ENCODE results near the gene LTA4H. TPM values are rescaled to one million over a fixed set of nuclear protein-coding genes. Genes with fewer than 3 reads are reported as not detected.
A peak's percentile ranks its signal among the peaks of the same experiment; 100 is the strongest.
"Not testable (repeated sequence)": the region's sequence is repeated elsewhere in the genome, so short reads cannot be mapped to it uniquely, and the experiment has no call there.

The LTA4H gene
- polyA plus RNA-seq, 3 donors from 2014 or later, result 65.9 to 78.1 (median 67.2) TPM

DNA sequence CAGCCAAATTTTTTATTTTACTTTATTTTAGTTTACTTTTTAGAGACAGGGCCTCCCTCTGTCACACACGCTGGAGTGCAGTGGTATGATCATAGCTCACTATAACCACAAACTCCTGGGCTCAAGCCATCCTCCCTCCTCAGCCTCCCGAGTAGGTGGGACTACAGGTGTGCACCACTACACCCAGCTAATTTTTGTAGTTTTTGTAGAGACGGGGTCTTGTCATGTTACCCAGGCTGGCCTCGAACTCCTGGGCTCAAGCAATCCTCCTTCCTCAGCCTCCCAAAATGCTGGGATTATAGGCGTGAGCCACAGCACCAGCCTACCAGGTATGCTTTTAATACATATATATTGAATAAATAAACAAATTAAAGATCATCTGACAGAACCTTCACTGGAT, 32.7 kb upstream of the LTA4H start:
- H3K27me3 Mint-ChIP-seq (ENCODE audit: low read depth in 3 of 3), result peaks cover 2 to 7% (median 5%) of the 10 kb centered on the region in 3 donors
- H3K9me3 Mint-ChIP-seq, result no peaks in the 10 kb centered on the region
- H3K4me1 Mint-ChIP-seq, result peaks cover 5 to 17% of the 10 kb centered on the region in 2 donors
- no peak overlapping the region for H3K4me3 Mint-ChIP-seq
- no peaks in the 10 kb centered on the region for H3K36me3 Mint-ChIP-seq
- no peak for DNase-seq
- H3K27ac Mint-ChIP-seq, result no peak overlapping the region

- H3K4me3 Mint-ChIP-seq; DNase-seq; H3K36me3 Mint-ChIP-seq; H3K27ac Mint-ChIP-seq; H3K9me3 Mint-ChIP-seq; H3K27me3 Mint-ChIP-seq (ENCODE audit: low read depth in 3 of 3): not testable (repeated sequence)
- peaks cover 11 to 30% of the 10 kb centered on the region in 2 donors for H3K4me1 Mint-ChIP-seq
These were observed 30.4 kb upstream of the LTA4H start for GRCh38 chr12:96065776-96066175.

DNA sequence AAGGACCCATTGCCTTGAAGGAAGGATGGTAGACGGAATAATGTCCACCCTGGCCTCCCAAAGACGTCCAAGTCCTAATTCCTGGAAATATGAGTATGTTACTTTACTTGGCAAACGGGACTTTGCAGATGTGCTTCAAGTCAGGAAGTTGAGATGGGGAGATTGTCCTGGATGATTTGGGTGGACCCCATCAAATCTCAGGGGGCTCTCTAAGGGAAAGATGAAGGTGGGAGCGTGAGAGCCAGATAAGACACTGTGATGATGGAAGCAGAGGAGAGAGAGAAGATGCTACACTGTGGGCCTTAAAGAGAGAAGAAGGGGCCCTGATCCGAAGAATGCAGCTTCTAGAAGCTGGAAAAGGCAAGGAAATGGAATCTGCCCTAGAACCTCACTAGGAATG, 29.6 kb upstream of the LTA4H start:
- no peak for DNase-seq
- H3K9me3 Mint-ChIP-seq, result no peaks in the 10 kb centered on the region
- no peaks in the 10 kb centered on the region for H3K36me3 Mint-ChIP-seq
- peaks cover 2 to 5% (median 3%) of the 10 kb centered on the region in 3 donors for H3K27me3 Mint-ChIP-seq (ENCODE audit: low read depth in 3 of 3)
- peaks cover 11 to 30% of the 10 kb centered on the region in 2 donors for H3K4me1 Mint-ChIP-seq
- H3K27ac Mint-ChIP-seq, result no peak overlapping the region
- no peak overlapping the region for H3K4me3 Mint-ChIP-seq

- no peak overlapping the region for H3K27ac Mint-ChIP-seq
These were observed 28.9 kb upstream of the LTA4H start for GRCh38 chr12:96064271-96064670.

DNA sequence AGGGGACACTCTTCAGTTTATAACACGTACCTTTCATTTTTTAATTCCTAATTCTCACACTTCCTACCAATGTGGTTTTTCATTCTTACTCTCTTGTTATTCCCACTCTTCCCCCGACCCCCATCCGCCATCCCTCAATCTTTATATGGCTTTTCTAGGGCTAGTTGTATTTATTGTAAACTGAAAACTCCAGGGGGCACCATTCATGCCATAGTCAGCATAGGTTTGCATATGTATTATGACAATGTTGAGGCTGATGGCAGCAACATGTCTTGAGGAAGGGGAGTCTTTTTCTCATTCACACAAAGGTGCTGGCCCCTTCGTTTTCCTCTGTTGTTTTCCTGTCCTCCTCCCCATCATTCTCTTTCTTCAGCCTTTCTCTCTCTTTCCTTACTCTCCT, 27.7 kb upstream of the LTA4H start:
- peak overlapping the region in 1 of 6 donors; percentile 81 for H3K27ac Mint-ChIP-seq
- no peaks in the 10 kb centered on the region for H3K9me3 Mint-ChIP-seq

More at GRCh38 chr12:96064271-96064670, 28.9 kb upstream of the LTA4H start:
- DNase-seq, result no peak
- Mint-ChIP-seq H3K4me1 (peaks cover 11 to 30% of the 10 kb centered on the region in 2 donors), H3K4me3 (no peak overlapping the region), H3K36me3 (no peaks in the 10 kb centered on the region), H3K27me3 (ENCODE audit: low read depth in 3 of 3) (peaks cover 3 to 5% (median 5%) of the 10 kb centered on the region in 3 donors), H3K9me3 (no peaks in the 10 kb centered on the region)

GRCh38 chr12:96061864-96062453, 26.6 kb upstream of the LTA4H start:
- no peak overlapping the region for H3K4me3 Mint-ChIP-seq
- no peaks in the 10 kb centered on the region for H3K36me3 Mint-ChIP-seq
- peak overlapping the region in 3 of 6 donors; percentile 4 to 59 (median 8) for H3K27ac Mint-ChIP-seq
- peak; percentile 69 to 75 (median 73) for DNase-seq
- H3K4me1 Mint-ChIP-seq, result peaks cover 11 to 30% of the 10 kb centered on the region in 2 donors
- peaks cover 2 to 5% (median 4%) of the 10 kb centered on the region in 3 donors for H3K27me3 Mint-ChIP-seq (ENCODE audit: low read depth in 3 of 3)
- H3K9me3 Mint-ChIP-seq, result peaks cover 0 to 1% (median 0%) of the 10 kb centered on the region in 6 donors

More for the DNA sequence above, 27.7 kb upstream of the LTA4H start:
- Mint-ChIP-seq H3K4me3 (no peak overlapping the region), H3K4me1 (peaks cover 11 to 30% of the 10 kb centered on the region in 2 donors), H3K27me3 (ENCODE audit: low read depth in 3 of 3) (peaks cover 2 to 5% (median 5%) of the 10 kb centered on the region in 3 donors), H3K36me3 (no peaks in the 10 kb centered on the region)
- peak in 1 of 3 donors; percentile 21 for DNase-seq

DNA sequence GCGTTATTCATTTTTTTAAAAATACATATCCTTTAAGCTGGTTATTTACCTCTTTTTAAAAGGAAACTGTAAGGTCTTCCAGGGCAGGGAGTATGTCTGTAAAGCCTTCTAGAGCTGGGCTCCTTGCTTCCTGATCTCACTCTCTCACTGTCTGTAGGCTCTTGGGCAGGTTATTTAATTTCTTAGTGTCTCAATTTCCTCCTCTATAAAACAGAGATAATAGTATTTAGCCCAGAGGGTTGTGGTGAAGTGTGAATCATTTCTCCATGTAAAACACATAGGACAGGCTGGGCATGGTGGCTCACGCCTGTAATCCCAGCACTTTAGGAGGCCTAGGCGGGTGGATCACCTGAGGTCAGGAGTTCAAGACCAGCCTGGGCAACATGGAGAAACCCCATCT, 25.9 kb upstream of the LTA4H start:
- peaks cover 11 to 30% of the 10 kb centered on the region in 2 donors for H3K4me1 Mint-ChIP-seq
- peaks cover 0 to 1% (median 0%) of the 10 kb centered on the region in 6 donors for H3K9me3 Mint-ChIP-seq
- peaks cover 0 to 2% (median 2%) of the 10 kb centered on the region in 3 donors for H3K36me3 Mint-ChIP-seq
- H3K4me3 Mint-ChIP-seq, result no peak overlapping the region
- no peak for DNase-seq
- no peak overlapping the region for H3K27ac Mint-ChIP-seq
- peaks cover 2 to 5% (median 4%) of the 10 kb centered on the region in 3 donors for H3K27me3 Mint-ChIP-seq (ENCODE audit: low read depth in 3 of 3)

DNA sequence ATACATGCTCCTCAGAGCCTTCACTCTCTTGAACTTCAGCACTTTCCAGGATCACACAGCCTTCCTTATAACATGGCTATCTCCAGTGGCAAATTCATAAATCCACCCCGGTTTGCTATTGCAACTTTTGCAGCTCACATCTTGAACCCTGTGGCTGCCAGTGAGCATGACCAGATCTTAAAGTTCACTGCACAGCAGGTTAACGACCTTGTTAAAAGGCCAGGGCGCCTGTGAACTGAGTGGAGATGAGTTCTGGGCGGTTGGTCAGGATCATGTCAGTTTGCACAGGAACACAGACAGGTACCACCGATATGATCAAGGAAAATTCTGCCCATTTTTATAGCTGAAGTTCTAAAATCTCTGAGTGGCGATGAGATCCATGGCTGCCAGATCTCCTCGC, 24.7 kb upstream of the LTA4H start:
- no peak overlapping the region for H3K27ac Mint-ChIP-seq

DNA sequence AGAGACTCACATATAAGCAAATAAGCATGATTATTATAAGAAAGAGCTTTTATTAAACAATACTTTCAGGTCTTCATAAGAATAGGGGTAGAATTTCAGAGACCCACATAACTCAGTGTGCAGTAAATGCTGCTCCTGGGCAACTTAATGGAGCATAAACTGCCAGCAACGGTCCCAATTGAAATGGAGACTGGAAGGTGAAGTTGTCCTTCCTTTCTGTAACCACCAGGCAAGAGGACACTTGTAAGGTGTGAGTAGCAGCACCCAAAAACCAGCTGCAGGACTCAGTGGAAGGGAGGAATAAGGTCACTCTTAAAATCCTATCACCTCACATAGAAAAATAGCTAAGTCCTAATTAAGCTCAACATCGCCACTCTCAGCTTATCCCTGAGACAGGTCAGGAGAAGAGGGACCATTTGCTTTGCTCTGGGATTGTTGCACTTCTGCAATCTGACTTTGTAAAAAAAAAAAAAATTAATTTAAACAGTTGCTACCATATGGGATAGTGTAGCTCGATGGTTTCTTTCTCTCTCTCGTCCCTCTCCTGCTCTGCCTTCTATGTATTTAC, 22.7 kb upstream of the LTA4H start:
- Mint-ChIP-seq H3K4me3 (no peak overlapping the region), H3K36me3 (peaks cover 0 to 5% (median 3%) of the 10 kb centered on the region in 3 donors), H3K4me1 (peaks cover 13 to 24% of the 10 kb centered on the region in 2 donors), H3K27me3 (ENCODE audit: low read depth in 3 of 3) (peaks cover 0 to 5% (median 2%) of the 10 kb centered on the region in 3 donors), H3K27ac (no peak overlapping the region), H3K9me3 (peaks cover 0 to 1% (median 0%) of the 10 kb centered on the region in 6 donors)
- DNase-seq, result no peak

More for the DNA sequence above, 24.7 kb upstream of the LTA4H start:
- no peak for DNase-seq
- peaks cover 0 to 1% (median 0%) of the 10 kb centered on the region in 6 donors for H3K9me3 Mint-ChIP-seq
- no peak overlapping the region for H3K4me3 Mint-ChIP-seq
- peaks cover 2 to 5% (median 2%) of the 10 kb centered on the region in 3 donors for H3K27me3 Mint-ChIP-seq (ENCODE audit: low read depth in 3 of 3)
- H3K4me1 Mint-ChIP-seq, result peaks cover 11 to 28% of the 10 kb centered on the region in 2 donors
- peaks cover 0 to 5% (median 3%) of the 10 kb centered on the region in 3 donors for H3K36me3 Mint-ChIP-seq

GRCh38 chr12:96056646-96057455, 21.5 kb upstream of the LTA4H start:
- Mint-ChIP-seq H3K4me1 (peaks cover 9 to 15% of the 10 kb centered on the region in 2 donors), H3K27me3 (ENCODE audit: low read depth in 3 of 3) (peaks cover 0 to 5% (median 2%) of the 10 kb centered on the region in 3 donors), H3K4me3 (no peak overlapping the region), H3K36me3 (peaks cover 0 to 5% (median 3%) of the 10 kb centered on the region in 3 donors), H3K9me3 (peaks cover 0 to 1% (median 0%) of the 10 kb centered on the region in 6 donors), H3K27ac (no peak overlapping the region)
- no peak for DNase-seq

GRCh38 chr12:96054244-96054610, 18.8 kb upstream of the LTA4H start:
- peaks cover 8 to 11% of the 10 kb centered on the region in 2 donors for H3K4me1 Mint-ChIP-seq
- H3K27me3 Mint-ChIP-seq (ENCODE audit: low read depth in 3 of 3), result peaks cover 0 to 5% (median 1%) of the 10 kb centered on the region in 3 donors
- H3K36me3 Mint-ChIP-seq, result peaks cover 0 to 9% (median 3%) of the 10 kb centered on the region in 3 donors
- peak overlapping the region in 3 of 6 donors; percentile 10 to 30 (median 17) for H3K27ac Mint-ChIP-seq
- DNase-seq, result no peak
- H3K4me3 Mint-ChIP-seq, result peak overlapping the region in 1 of 5 donors; percentile 22
- H3K9me3 Mint-ChIP-seq, result peaks cover 0 to 1% (median 0%) of the 10 kb centered on the region in 6 donors

DNA sequence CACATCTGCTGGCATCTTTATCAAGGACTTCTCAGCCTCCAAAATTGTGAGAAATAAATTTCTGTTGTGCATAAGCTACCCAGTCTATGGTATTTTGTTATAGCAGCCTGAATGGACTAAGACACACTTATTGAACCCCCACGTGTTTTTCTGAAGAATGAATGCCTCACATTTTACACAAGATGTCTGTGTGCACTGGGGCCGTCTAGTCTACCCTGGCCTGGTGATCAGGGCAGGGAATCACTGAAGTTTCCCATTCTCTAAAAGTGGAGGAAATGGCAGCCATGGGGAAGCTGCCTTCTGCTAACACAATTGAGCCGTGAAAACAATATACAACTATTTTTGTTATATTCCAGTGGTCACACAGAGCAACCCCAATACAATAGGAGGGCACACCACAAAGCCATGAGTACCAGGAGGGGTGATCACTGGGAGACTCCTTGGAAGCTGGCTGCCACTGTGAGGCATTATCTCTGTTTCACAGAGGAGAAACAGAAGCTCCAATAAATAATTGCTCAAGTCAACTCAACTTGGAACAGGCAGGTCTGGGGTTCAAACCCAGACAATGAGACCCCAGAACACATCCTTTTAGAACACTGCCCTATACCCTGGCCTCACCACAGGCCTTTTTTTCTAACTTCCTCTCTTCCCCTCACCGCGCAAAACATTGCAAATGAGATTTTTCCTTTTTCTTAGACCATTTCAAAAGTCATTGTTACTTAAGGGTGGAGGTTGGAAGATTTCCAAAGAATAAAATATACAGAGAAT, 18.3 kb upstream of the LTA4H start:
- Mint-ChIP-seq H3K27me3 (ENCODE audit: low read depth in 3 of 3) (peaks cover 0 to 5% (median 1%) of the 10 kb centered on the region in 3 donors), H3K27ac (peak overlapping the region in 4 of 6 donors; percentile 10 to 31 (median 24)), H3K4me3 (peak overlapping the region in 1 of 5 donors; percentile 22), H3K9me3 (peaks cover 0 to 1% (median 0%) of the 10 kb centered on the region in 6 donors), H3K36me3 (peaks cover 0 to 9% (median 3%) of the 10 kb centered on the region in 3 donors), H3K4me1 (peaks cover 8 to 12% of the 10 kb centered on the region in 2 donors)
- no peak for DNase-seq
